ENCODE measurements around the gene IGSF9B. TPM values are rescaled to one million over a fixed set of nuclear protein-coding genes. Genes with fewer than 3 reads are reported as not detected.

Gene IGSF9B
- total and polyA plus RNA-seq, 9 of the 15 experiments (the other 6 are each of a cell fraction or from before 2014, with no cell fraction given), result 0.09 TPM; not detected in 8

DNA sequence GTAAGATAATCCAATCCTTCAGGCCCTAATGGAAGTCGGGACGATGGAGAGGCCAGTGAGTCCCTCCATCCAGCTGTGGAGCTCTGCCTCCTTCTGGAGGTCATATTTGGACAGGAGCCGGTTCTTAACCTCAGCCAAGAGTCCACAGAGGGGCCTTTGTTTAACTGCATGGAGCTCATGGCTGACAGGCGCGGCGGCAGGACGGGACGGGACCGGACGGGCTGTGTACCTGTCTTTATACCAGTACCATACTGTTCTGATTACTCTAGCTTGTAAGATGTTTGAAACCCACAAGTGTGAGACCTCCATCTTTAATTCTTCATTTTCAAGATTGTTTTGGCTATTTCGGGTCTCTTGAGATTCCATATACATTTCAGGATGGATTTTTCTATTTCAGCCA lies 91.3 kb downstream of the IGSF9B start:
- intact Hi-C loops (cut with micrococcal nuclease), result no loop called here
- ChIA-PET CTCF (ENCODE audit: low intra/inter-chr PET ratio) (no interaction called here), POLR2A (no interaction called here)
- under 1% methylated on average over 11 of the region's 11 CpGs for WGBS (ENCODE audit: insufficient coverage, low coverage, missing lambda C conversion rate)
- in situ Hi-C loops (cut with MboI), result no loop called here
- Histone ChIP-seq H3K4me2 (ENCODE audit: insufficient read depth, low read length) (no peak overlapping the region), H3K9me3 (replicated peaks; ENCODE audit: control insufficient read depth, insufficient read depth, low read depth, low read length) (no peaks in the 10 kb centered on the region), H3K27me3 (ENCODE audit: control insufficient read depth in 2 of 2, insufficient read depth in 2 of 2, low read length in 2 of 2) (0 out of 5 replicates have a peak, but pooled peaks cover 0 to 4% of the 10 kb centered on the region in 2 experiments), H3K4me3 (no peak overlapping the region), H4K20me1 (replicated peaks; ENCODE audit: control insufficient read depth, insufficient read depth, low read length) (no peaks in the 10 kb centered on the region), H3K9me1 (ENCODE audit: control insufficient read depth, insufficient read depth, low read length) (no peaks in the 10 kb centered on the region), H2AFZ (ENCODE audit: low read depth, low read length) (no peak overlapping the region), H3K4me1 (replicated peaks in 1 of 2; ENCODE audit: control insufficient read depth in 2 of 2, insufficient read depth in 2 of 2, low read length in 2 of 2) (no peaks in the 10 kb centered on the region), H3K9ac (ENCODE audit: insufficient read depth in 1 of 2, low read depth in 2 of 2, low read length in 2 of 2) (no peak overlapping the region), H3K27ac (ENCODE audit: extremely low read depth, low read depth, low read length) (no peak overlapping the region), H3K36me3 (ENCODE audit: control insufficient read depth, insufficient read depth, low read length) (no peaks in the 10 kb centered on the region), H3K79me2 (ENCODE audit: control insufficient read depth, insufficient read depth, low read length) (no peaks in the 10 kb centered on the region)
- TF ChIP-seq TBP (optimal IDR thresholded peaks at IDR 0.05; ENCODE audit: low read depth, low read length) (no peak), CXXC5 (CRISPR knock-in tag; IDR thresholded peaks at IDR 0.05) (no peak), ZNF830 (CRISPR knock-in tag; IDR thresholded peaks at IDR 0.05) (no peak), ZEB2 (IDR thresholded peaks at IDR 0.05) (no peak), SIX5 (IDR thresholded peaks at IDR 0.05; ENCODE audit: borderline replicate concordance in 1 of 2, insufficient read depth in 1 of 2, low read depth in 1 of 2, low read length in 2 of 2) (no peak)
- TF ChIP-seq, protein P1, sequence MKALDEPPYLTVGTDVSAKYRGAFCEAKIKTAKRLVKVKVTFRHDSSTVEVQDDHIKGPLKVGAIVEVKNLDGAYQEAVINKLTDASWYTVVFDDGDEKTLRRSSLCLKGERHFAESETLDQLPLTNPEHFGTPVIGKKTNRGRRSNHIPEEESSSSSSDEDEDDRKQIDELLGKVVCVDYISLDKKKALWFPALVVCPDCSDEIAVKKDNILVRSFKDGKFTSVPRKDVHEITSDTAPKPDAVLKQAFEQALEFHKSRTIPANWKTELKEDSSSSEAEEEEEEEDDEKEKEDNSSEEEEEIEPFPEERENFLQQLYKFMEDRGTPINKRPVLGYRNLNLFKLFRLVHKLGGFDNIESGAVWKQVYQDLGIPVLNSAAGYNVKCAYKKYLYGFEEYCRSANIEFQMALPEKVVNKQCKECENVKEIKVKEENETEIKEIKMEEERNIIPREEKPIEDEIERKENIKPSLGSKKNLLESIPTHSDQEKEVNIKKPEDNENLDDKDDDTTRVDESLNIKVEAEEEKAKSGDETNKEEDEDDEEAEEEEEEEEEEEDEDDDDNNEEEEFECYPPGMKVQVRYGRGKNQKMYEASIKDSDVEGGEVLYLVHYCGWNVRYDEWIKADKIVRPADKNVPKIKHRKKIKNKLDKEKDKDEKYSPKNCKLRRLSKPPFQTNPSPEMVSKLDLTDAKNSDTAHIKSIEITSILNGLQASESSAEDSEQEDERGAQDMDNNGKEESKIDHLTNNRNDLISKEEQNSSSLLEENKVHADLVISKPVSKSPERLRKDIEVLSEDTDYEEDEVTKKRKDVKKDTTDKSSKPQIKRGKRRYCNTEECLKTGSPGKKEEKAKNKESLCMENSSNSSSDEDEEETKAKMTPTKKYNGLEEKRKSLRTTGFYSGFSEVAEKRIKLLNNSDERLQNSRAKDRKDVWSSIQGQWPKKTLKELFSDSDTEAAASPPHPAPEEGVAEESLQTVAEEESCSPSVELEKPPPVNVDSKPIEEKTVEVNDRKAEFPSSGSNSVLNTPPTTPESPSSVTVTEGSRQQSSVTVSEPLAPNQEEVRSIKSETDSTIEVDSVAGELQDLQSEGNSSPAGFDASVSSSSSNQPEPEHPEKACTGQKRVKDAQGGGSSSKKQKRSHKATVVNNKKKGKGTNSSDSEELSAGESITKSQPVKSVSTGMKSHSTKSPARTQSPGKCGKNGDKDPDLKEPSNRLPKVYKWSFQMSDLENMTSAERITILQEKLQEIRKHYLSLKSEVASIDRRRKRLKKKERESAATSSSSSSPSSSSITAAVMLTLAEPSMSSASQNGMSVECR (CRISPR knock-in tag; IDR thresholded peaks at IDR 0.05), result no peak
- no peak for ATAC-seq
- FAIRE-seq, result no peak
- DNase-seq (ENCODE audit: extremely low read depth in 1 of 4, low spot score in 3 of 4), result no peak
- no TSS peak for BruUV-seq (replicated peaks)
